ENCODE measurements around the gene ZSCAN10. TPM values are rescaled to one million over a fixed set of nuclear protein-coding genes. Genes with fewer than 3 reads are reported as not detected.

The ZSCAN10 gene
- total RNA-seq, 1 experiment from 2014 or later = 207 TPM

- H3K4me3 Mint-ChIP-seq = no peak overlapping the region
- Histone ChIP-seq H3T11ph (ENCODE audit: low read length) (no peak overlapping the region), H2BK120ac (ENCODE audit: low read depth, low read length, poor library complexity, severe bottlenecking) (no peak overlapping the region), H3K9ac (ENCODE audit: extremely low read depth, insufficient read length, low read length) (no peak overlapping the region), H2AFZ (ENCODE audit: low read length) (no peak overlapping the region), H3K79me2 (ENCODE audit: insufficient read depth, low read length) (no peaks in the 10 kb centered on the region), H4K8ac (replicated peaks; ENCODE audit: insufficient read length, low read depth, low read length) (no peak overlapping the region), H4K5ac (ENCODE audit: insufficient read length, low read depth, low read length) (no peak overlapping the region), H4K91ac (ENCODE audit: insufficient read length, low read depth, low read length) (no peak overlapping the region), H4K20me1 (ENCODE audit: control insufficient read depth, insufficient read depth, insufficient read length) (no peaks in the 10 kb centered on the region), H3K4me1 (ENCODE audit: insufficient read depth, low read length) (no peaks in the 10 kb centered on the region), H3K14ac (ENCODE audit: insufficient read depth, low read length) (no peak overlapping the region), H2BK15ac (ENCODE audit: low read depth, low read length) (no peak overlapping the region), H3K23ac (ENCODE audit: insufficient read length, low read depth, low read length) (no peak overlapping the region), H3K79me1 (ENCODE audit: insufficient read depth, low read depth, low read length, poor library complexity, severe bottlenecking) (no peaks in the 10 kb centered on the region), H3K27ac (ENCODE audit: insufficient read length, low read depth, low read length) (no peak overlapping the region), H3K9me3 (ENCODE audit: control insufficient read depth, low read depth, low read length) (no peaks in the 10 kb centered on the region), H3K4ac (ENCODE audit: low read depth, low read length) (no peak overlapping the region), H3K18ac (ENCODE audit: insufficient read length, low read depth, low read length) (no peak overlapping the region), H3K4me2 (ENCODE audit: insufficient read depth, insufficient read length, low read length) (no peak overlapping the region), H3K56ac (ENCODE audit: insufficient read length, low read depth, low read length) (no peak overlapping the region), H3K27me3 (ENCODE audit: insufficient read depth, low read length) (peaks cover 2% of the 10 kb centered on the region; the same call in 1 of the 2 replicates), H2BK12ac (ENCODE audit: insufficient read length, low read depth, low read length) (no peak overlapping the region), H2BK5ac (ENCODE audit: insufficient read length, low read length) (no peak overlapping the region), H3K23me2 (ENCODE audit: insufficient read length, low read depth, low read length, poor library complexity, severe bottlenecking) (peaks cover 16% of the 10 kb centered on the region), H2AK5ac (ENCODE audit: insufficient read length, low read length) (no peak overlapping the region), H2BK20ac (ENCODE audit: low read depth, low read length, poor library complexity, severe bottlenecking) (no peak overlapping the region)
- no CpG with 5 or more reads among the region's 5 CpGs for WGBS (ENCODE audit: extremely low coverage, insufficient read length, low lambda C conversion rate)
- peaks cover 9 to 17% of the 10 kb centered on the region in 2 experiments for H3K4me1 Mint-ChIP-seq
- TF ChIP-seq CTCF (conservative IDR thresholded peaks at IDR 0.05) = no peak
- DNase-seq = no peak
- H3K9me3 Mint-ChIP-seq = no peaks in the 10 kb centered on the region; a peak in 2 of 5 replicates
- H3K27me3 Mint-ChIP-seq (ENCODE audit: low read depth) = peaks cover 60% of the 10 kb centered on the region
- peaks cover 23 to 45% (median 25%) of the 10 kb centered on the region in 3 experiments for H3K36me3 Mint-ChIP-seq (ENCODE audit: insufficient read depth in 1 of 3, low read depth in 3 of 3)
- H3K27ac Mint-ChIP-seq = no peak overlapping the region
These were observed 48.6 kb downstream of the ZSCAN10 start for GRCh38 chr16:3050487-3050886.

Data from H9 (cell line).